ENCODE results near the gene NEK5.

NEK5 gene

GRCh38 chr13:52011632-52012511, 117.0 kb downstream of the NEK5 start, which contains the start of gene ALG11:
Gene ALG11, plus strand, starts transcription at chr13:52012398. Its CDS starts 21 bp downstream, at chr13:52012419.
- H3K79me2 ChIP-seq (ENCODE audit: insufficient read depth, low read length), result peaks cover 42% of the 10 kb centered on the region
- H3K36me3 ChIP-seq (ENCODE audit: insufficient read depth, low read length), result no peaks in the 10 kb centered on the region
- no peaks in the 10 kb centered on the region for H3K9me3 ChIP-seq (ENCODE audit: insufficient read depth, low read length, severe bottlenecking)
- peak within 1 kb of the TSS; percentile 98 for H2AFZ ChIP-seq (ENCODE audit: low read depth, low read length)
- DNase-seq (peak; percentile 100), ATAC-seq (ENCODE audit: insufficient read depth, low read depth) (peak; percentile 98)
- peak; percentile 85 for TF ChIP-seq EZH2 (IDR thresholded peaks at IDR 0.05; ENCODE audit: borderline replicate concordance, low read depth, low read length, severe bottlenecking)
- TF ChIP-seq, protein P1, sequence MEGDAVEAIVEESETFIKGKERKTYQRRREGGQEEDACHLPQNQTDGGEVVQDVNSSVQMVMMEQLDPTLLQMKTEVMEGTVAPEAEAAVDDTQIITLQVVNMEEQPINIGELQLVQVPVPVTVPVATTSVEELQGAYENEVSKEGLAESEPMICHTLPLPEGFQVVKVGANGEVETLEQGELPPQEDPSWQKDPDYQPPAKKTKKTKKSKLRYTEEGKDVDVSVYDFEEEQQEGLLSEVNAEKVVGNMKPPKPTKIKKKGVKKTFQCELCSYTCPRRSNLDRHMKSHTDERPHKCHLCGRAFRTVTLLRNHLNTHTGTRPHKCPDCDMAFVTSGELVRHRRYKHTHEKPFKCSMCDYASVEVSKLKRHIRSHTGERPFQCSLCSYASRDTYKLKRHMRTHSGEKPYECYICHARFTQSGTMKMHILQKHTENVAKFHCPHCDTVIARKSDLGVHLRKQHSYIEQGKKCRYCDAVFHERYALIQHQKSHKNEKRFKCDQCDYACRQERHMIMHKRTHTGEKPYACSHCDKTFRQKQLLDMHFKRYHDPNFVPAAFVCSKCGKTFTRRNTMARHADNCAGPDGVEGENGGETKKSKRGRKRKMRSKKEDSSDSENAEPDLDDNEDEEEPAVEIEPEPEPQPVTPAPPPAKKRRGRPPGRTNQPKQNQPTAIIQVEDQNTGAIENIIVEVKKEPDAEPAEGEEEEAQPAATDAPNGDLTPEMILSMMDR (IDR thresholded peaks at IDR 0.05; ENCODE audit: borderline replicate concordance, extremely low read depth, low read length, poor library complexity, severe bottlenecking), result no peak
- peaks cover 26% of the 10 kb centered on the region for H3K4me1 ChIP-seq (ENCODE audit: insufficient read depth, low read length)
- peak within 1 kb of the TSS; percentile 81 for H3K4me2 ChIP-seq (ENCODE audit: insufficient read depth, low read length)
- peak within 1 kb of the TSS; percentile 70 for H3K9ac ChIP-seq (ENCODE audit: low read depth, low read length)
- H4K20me1 ChIP-seq (ENCODE audit: insufficient read depth, low read length), result peaks cover 2% of the 10 kb centered on the region; the same call in 1 of the 2 replicates
- peak within 1 kb of the TSS; percentile 77 for H3K27ac ChIP-seq (ENCODE audit: low read length)
- H3K27me3 ChIP-seq (ENCODE audit: insufficient read depth, low read length, poor library complexity), result peaks cover 40% of the 10 kb centered on the region
- peak within 1 kb of the TSS; percentile 95 for H3K4me3 ChIP-seq (ENCODE audit: low read depth in 1 of 2, low read length in 2 of 2)

DNA sequence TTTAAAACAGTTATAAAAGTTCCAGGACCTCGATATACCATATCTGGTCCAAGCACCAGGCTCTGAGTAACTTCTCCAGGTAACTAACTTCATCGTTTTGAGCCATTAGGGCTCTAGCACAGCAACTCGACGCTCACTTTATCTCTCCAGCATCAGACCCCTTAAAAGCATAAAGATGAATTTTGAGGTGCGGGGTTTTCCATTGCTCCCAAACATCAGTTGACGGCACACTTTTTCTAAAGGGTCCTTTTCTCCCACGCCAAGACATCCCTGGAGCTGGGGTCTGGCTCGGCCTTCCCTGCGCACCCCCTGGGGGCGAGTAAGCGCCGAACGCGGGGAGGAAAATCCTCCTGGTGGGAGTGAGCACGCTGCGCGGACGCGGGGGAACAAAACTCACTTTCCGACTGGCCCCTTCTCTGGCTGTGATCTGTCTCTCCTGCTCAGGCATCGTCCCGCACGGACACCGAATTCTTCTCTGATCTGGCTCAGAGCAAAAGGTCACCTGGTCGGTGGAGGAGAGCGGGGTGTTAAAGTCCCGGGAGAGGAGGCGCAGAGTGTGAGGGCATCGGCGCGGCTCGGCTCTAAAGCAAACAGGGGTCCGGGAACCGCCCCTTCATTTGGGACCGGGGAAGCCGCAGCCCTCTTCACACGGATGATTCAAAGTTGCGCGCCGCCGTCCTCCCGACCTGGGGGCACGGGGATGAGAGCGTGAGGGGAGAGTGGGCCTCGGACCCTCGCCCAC, 117.8 kb downstream of the NEK5 start, which contains the start of gene ATP7B:
Gene ATP7B, minus strand, starts transcription at position 561 of the 742 bp plus-strand sequence. Its CDS starts 113 bp downstream, at position 448.
- Histone ChIP-seq H3K9ac (ENCODE audit: low read depth, low read length) (peak within 1 kb of the TSS; percentile 70), H3K4me1 (ENCODE audit: insufficient read depth, low read length) (peaks cover 26% of the 10 kb centered on the region), H3K27ac (ENCODE audit: low read length) (peak within 1 kb of the TSS; percentile 77), H3K4me2 (ENCODE audit: insufficient read depth, low read length) (peak within 1 kb of the TSS; percentile 81), H3K36me3 (ENCODE audit: insufficient read depth, low read length) (no peaks in the 10 kb centered on the region), H3K4me3 (ENCODE audit: low read depth in 1 of 2, low read length in 2 of 2) (peak within 1 kb of the TSS; percentile 95), H3K79me2 (ENCODE audit: insufficient read depth, low read length) (peaks cover 34% of the 10 kb centered on the region), H4K20me1 (ENCODE audit: insufficient read depth, low read length) (no peaks in the 10 kb centered on the region; the same call in 1 of the 2 replicates), H2AFZ (ENCODE audit: low read depth, low read length) (peak within 1 kb of the TSS; percentile 98), H3K27me3 (ENCODE audit: insufficient read depth, low read length, poor library complexity) (peaks cover 40% of the 10 kb centered on the region), H3K9me3 (ENCODE audit: insufficient read depth, low read length, severe bottlenecking) (no peaks in the 10 kb centered on the region)
- ATAC-seq (ENCODE audit: insufficient read depth, low read depth) (peak; percentile 18), DNase-seq (peak; percentile 25)
- TF ChIP-seq EZH2 (IDR thresholded peaks at IDR 0.05; ENCODE audit: borderline replicate concordance, low read depth, low read length, severe bottlenecking), result peak; percentile 100
- TF ChIP-seq, protein P1 (IDR thresholded peaks at IDR 0.05; ENCODE audit: borderline replicate concordance, extremely low read depth, low read length, poor library complexity, severe bottlenecking), result no peak

DNA sequence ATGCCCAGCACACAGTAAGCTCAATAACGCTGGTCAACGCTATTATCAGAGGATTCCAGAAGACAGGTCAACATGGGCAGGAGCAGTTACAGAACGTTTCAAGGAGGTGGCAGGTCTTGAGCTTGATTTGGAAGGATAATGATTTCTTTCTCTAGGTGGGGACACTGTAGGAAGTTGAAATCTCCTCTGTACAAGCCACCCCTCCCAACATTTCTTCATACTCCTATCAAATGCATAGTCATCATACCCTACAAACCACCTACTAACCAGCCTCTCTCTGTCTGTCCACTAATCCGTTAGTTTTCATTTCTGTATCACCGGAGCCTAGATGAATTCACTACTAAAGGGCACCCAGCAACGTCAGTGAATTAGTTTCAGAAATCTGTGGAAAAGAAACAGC, 118.9 kb downstream of the NEK5 start:
- ATAC-seq (ENCODE audit: insufficient read depth, low read depth), result no peak
- no peaks in the 10 kb centered on the region for H3K9me3 ChIP-seq (ENCODE audit: insufficient read depth, low read length, severe bottlenecking)
- H3K4me2 ChIP-seq (ENCODE audit: insufficient read depth, low read length), result no peak overlapping the region
- no peak overlapping the region for H3K4me3 ChIP-seq (ENCODE audit: low read depth in 1 of 2, low read length in 2 of 2)
- H3K27ac ChIP-seq (ENCODE audit: low read length), result no peak overlapping the region
- H3K27me3 ChIP-seq (ENCODE audit: insufficient read depth, low read length, poor library complexity), result peaks cover 40% of the 10 kb centered on the region
- no peaks in the 10 kb centered on the region; the same call in 1 of the 2 replicates for H4K20me1 ChIP-seq (ENCODE audit: insufficient read depth, low read length)
- TF ChIP-seq, protein P1 (IDR thresholded peaks at IDR 0.05; ENCODE audit: borderline replicate concordance, extremely low read depth, low read length, poor library complexity, severe bottlenecking), result no peak
- no peak for TF ChIP-seq EZH2 (IDR thresholded peaks at IDR 0.05; ENCODE audit: borderline replicate concordance, low read depth, low read length, severe bottlenecking)
- H3K36me3 ChIP-seq (ENCODE audit: insufficient read depth, low read length), result no peaks in the 10 kb centered on the region
- no peak overlapping the region for H2AFZ ChIP-seq (ENCODE audit: low read depth, low read length)
- DNase-seq, result no peak
- H3K79me2 ChIP-seq (ENCODE audit: insufficient read depth, low read length), result peaks cover 27% of the 10 kb centered on the region
- peaks cover 26% of the 10 kb centered on the region for H3K4me1 ChIP-seq (ENCODE audit: insufficient read depth, low read length)
- H3K9ac ChIP-seq (ENCODE audit: low read depth, low read length), result no peak overlapping the region
